Loucy (cell line): Measurements from ENCODE around the gene LIMA1.

Experiments
- H2AFZ ChIP-seq: fragments of 200-600 bp; sonication (generic); 2 replicates; pipeline ENCODE4 v1.6.0; 2016; ENCODE audit warnings: antibody characterized with exemption, mild to moderate bottlenecking, low read length, moderate library complexity
- H3F3A ChIP-seq: fragments of 200-600 bp; 2 replicates; pipeline ENCODE4 v1.6.0; 2016; ENCODE audit warnings: antibody characterized with exemption, low read depth, mild to moderate bottlenecking
- H3K27me3 ChIP-seq: fragments of 200-600 bp; sonication (generic); 2 replicates; pipeline ENCODE4 v1.6.1; 2014; ENCODE audit warnings: low read length, mild to moderate bottlenecking; ENCODE audit not compliant: insufficient read depth, poor library complexity, severe bottlenecking
- H3K36me3 ChIP-seq: fragments of 200-600 bp; sonication (generic); 2 replicates; pipeline ENCODE4 v1.6.1; 2016; ENCODE audit warnings: low read length; ENCODE audit not compliant: insufficient read depth
- H3K4me1 ChIP-seq: fragments of 200-600 bp; sonication (generic); 2 replicates; pipeline ENCODE4 v1.5.1; 2014; ENCODE audit warnings: low read length, mild to moderate bottlenecking; ENCODE audit not compliant: insufficient read depth, poor library complexity, severe bottlenecking
- H3K4me2 ChIP-seq: fragments of 200-600 bp; sonication (generic); 2 replicates; pipeline ENCODE4 v1.6.0; 2014; ENCODE audit warnings: antibody characterized with exemption, low read length, low read depth, mild to moderate bottlenecking; ENCODE audit not compliant: poor library complexity, severe bottlenecking
- H3K4me3 ChIP-seq: fragments of 200-600 bp; sonication (generic); 2 replicates; pipeline ENCODE4 v1.5.1; 2014; ENCODE audit warnings: low read length, mild to moderate bottlenecking, mixed read lengths; ENCODE audit not compliant: poor library complexity, severe bottlenecking
- H3K79me2 ChIP-seq: fragments of 200-600 bp; sonication (generic); 2 replicates; pipeline ENCODE4 v1.6.1; 2014; ENCODE audit warnings: low read length; ENCODE audit not compliant: insufficient read depth
- H3K9ac ChIP-seq: fragments of 200-600 bp; sonication (generic); 2 replicates; pipeline ENCODE4 v1.6.0; 2014; ENCODE audit warnings: mild to moderate bottlenecking, low read depth, low read length, moderate library complexity; ENCODE audit not compliant: poor library complexity, severe bottlenecking
- H3K9me2 ChIP-seq: fragments of 200-600 bp; sonication (generic); replicated peaks from 2 replicates; pipeline ENCODE4 v1.6.1; 2016; ENCODE audit warnings: low read depth, low read length, mixed read lengths
- H3K9me3 ChIP-seq: fragments of 200-600 bp; sonication (generic); 2 replicates; pipeline ENCODE4 v1.6.1; 2014; ENCODE audit warnings: mild to moderate bottlenecking, antibody characterized with exemption, low read length, low read depth; ENCODE audit not compliant: insufficient read depth
- H4K20me1 ChIP-seq: fragments of 200-600 bp; sonication (generic); 2 replicates; pipeline ENCODE4 v1.6.0; 2014; ENCODE audit warnings: antibody characterized with exemption, low read length, mild to moderate bottlenecking; ENCODE audit not compliant: insufficient read depth, poor library complexity, severe bottlenecking
- EZH2phosphoT487 ChIP-seq: fragments of 200-600 bp; IDR thresholded peaks from 2 replicates; pipeline ENCODE4 v1.6.1; 2018; ENCODE audit warnings: antibody characterized with exemption, mild to moderate bottlenecking, moderate library complexity, borderline replicate concordance
- TF ChIP-seq, protein P1 (sequence below): fragments of 200-600 bp; sonication (generic); conservative IDR thresholded peaks from 2 replicates; pipeline ENCODE4 v1.5.1; 2014; ENCODE audit warnings: mild to moderate bottlenecking, antibody characterized with exemption, low read length

Gene LIMA1

DNA sequence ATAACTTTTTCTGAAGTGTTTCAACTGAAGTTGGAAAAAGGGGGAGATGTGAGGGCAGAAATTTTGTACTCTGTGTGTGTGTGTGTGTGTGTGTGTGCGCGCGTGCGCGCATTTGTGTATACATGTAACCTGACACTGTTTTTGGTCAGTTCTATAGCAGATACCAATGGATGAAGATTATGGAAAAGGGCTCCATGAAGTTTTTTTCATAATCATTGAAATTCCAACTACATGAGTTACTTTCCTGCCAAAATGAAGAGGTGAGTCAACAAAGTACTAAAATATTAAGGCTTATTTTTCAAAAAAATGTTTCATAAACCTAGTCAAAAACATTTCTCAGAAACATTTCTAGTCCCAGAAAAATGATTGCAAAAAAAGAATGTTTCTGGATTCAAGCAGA is 90.4 kb downstream of the LIMA1 start:
- no peak for TF ChIP-seq EZH2phosphoT487
- TF ChIP-seq, protein P1, sequence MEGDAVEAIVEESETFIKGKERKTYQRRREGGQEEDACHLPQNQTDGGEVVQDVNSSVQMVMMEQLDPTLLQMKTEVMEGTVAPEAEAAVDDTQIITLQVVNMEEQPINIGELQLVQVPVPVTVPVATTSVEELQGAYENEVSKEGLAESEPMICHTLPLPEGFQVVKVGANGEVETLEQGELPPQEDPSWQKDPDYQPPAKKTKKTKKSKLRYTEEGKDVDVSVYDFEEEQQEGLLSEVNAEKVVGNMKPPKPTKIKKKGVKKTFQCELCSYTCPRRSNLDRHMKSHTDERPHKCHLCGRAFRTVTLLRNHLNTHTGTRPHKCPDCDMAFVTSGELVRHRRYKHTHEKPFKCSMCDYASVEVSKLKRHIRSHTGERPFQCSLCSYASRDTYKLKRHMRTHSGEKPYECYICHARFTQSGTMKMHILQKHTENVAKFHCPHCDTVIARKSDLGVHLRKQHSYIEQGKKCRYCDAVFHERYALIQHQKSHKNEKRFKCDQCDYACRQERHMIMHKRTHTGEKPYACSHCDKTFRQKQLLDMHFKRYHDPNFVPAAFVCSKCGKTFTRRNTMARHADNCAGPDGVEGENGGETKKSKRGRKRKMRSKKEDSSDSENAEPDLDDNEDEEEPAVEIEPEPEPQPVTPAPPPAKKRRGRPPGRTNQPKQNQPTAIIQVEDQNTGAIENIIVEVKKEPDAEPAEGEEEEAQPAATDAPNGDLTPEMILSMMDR, result no peak
- no peaks in the 10 kb centered on the region for H4K20me1 ChIP-seq
- peaks cover 11% of the 10 kb centered on the region; the same call in 1 of the 2 replicates for H3K36me3 ChIP-seq
- H3F3A ChIP-seq, result peaks cover 9% of the 10 kb centered on the region
- H3K9me3 ChIP-seq, result no peaks in the 10 kb centered on the region
- peaks cover 40% of the 10 kb centered on the region for H3K4me1 ChIP-seq
- no peak overlapping the region for H2AFZ ChIP-seq
- no peaks in the 10 kb centered on the region for H3K79me2 ChIP-seq
- no peaks in the 10 kb centered on the region for H3K27me3 ChIP-seq
- H3K4me2 ChIP-seq, result no peak overlapping the region
- H3K4me3 ChIP-seq, result no peak overlapping the region
- no peak overlapping the region for H3K9ac ChIP-seq
- no peaks in the 10 kb centered on the region for H3K9me2 ChIP-seq

DNA sequence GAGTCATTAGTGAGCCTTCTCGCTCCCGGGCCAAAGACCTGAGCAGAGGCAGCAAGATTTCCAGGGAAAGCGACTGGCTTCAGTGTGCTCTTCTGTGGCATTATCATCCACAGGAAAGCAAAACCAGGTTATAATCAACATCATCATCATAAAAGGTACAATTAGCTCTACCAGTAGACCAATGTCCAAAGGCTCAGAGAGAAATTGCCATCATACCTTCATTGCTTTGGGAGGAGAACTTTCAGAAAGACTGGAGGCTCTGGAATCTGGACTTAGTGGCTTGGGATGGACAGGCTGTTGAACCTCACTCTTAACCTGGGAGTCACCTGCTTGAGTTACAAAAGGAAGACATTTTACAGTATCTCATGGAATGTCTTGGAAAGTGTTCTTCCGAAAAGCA is 91.1 kb downstream of the LIMA1 start:
- peaks cover 40% of the 10 kb centered on the region for H3K4me1 ChIP-seq
- peaks cover 9% of the 10 kb centered on the region for H3F3A ChIP-seq

DNA sequence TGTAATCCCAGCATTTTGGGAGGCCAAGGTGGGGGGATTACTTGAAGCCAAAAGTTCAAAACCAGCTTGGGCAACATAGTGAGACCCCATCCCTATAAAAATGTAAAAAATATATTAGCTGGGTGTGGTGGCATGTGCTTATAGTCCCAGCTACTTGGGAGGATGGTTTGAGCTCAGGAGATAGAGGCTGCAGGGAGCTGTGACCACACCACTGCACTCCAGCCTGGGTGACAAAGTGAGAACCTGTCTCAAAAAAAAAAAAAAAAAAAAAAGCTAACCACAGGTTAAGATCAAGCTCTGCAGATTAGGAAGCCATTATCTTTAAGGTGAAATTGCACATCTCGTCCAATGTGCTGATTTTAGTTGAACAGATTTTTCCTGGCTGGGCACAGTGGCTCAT is 92.5 kb downstream of the LIMA1 start:
- H2AFZ ChIP-seq, result no peak overlapping the region
- H4K20me1 ChIP-seq, result no peaks in the 10 kb centered on the region
- no peak overlapping the region for H3K4me3 ChIP-seq
- H3K9me2 ChIP-seq, result no peaks in the 10 kb centered on the region
- peaks cover 4% of the 10 kb centered on the region for H3F3A ChIP-seq
- H3K4me2 ChIP-seq, result no peak overlapping the region
- no peaks in the 10 kb centered on the region for H3K79me2 ChIP-seq
- no peaks in the 10 kb centered on the region for H3K27me3 ChIP-seq
- H3K9me3 ChIP-seq, result no peaks in the 10 kb centered on the region
- H3K9ac ChIP-seq, result no peak overlapping the region
- H3K4me1 ChIP-seq, result peaks cover 40% of the 10 kb centered on the region
- TF ChIP-seq, protein P1, result no peak
- no peak for TF ChIP-seq EZH2phosphoT487
- H3K36me3 ChIP-seq, result peaks cover 11% of the 10 kb centered on the region; the same call in 1 of the 2 replicates

More for the DNA sequence above, 91.1 kb downstream of the LIMA1 start:
- H3K36me3 ChIP-seq, result peaks cover 11% of the 10 kb centered on the region; the same call in 1 of the 2 replicates
- no peak overlapping the region for H3K9ac ChIP-seq
- H4K20me1 ChIP-seq, result no peaks in the 10 kb centered on the region
- no peaks in the 10 kb centered on the region for H3K9me2 ChIP-seq
- no peaks in the 10 kb centered on the region for H3K79me2 ChIP-seq
- H3K9me3 ChIP-seq, result no peaks in the 10 kb centered on the region
- no peak overlapping the region for H2AFZ ChIP-seq
- H3K4me3 ChIP-seq, result no peak overlapping the region
- no peaks in the 10 kb centered on the region for H3K27me3 ChIP-seq
- no peak overlapping the region for H3K4me2 ChIP-seq
- TF ChIP-seq, protein P1, result no peak
- no peak for TF ChIP-seq EZH2phosphoT487
